Amygdala (tissue), 56 donors: ENCODE measurements around the gene MOV10.

ENCODE experiments used
- DNase-seq, 56 donors: peaks; one replicate each; lab custom pipeline; 2025; lab: John Stamatoyannopoulos, UW

The MOV10 gene

DNA sequence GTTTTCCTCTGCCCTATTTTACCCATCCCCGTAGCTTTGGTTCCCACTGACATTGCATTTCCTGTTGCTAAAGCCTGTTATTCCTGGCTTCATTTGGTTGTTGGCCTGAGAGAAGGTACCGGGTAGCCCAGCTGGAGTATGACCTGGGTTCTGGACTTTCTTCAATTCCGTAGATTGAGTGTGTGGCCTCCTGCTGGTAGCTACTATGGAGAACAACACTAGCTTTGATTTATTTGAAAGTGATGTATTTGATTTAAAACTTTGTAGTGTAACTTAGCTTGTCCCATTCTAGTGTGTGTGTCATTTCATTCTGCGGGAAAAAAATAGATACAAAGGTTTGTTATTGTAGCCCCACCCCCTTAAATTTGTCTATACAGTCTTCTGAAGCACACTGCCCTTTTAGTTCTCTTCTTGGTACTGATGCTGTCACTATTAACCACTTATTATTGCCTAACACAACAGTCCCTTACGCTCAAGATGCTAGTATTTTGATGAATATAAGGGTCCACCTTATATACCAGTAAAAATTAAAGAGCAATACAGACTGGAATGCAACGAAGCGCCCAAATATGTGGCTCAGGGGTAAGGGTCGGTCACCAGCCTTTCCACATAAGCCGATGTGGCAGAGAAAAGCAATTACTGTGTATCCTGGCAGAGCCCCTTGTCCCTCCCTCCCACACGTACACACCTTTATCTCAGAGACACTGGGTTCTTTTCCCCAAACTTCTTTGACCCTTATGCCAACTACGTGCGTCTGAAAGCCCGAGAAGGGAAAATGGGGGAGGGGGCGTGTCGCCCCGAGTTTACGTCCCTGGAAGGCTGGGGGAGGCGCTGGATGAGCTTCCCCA lies 643 bp upstream of the MOV10 start:
- peak in 10 of 56 donors; percentile 1 to 61 (median 14) for DNase-seq

DNA sequence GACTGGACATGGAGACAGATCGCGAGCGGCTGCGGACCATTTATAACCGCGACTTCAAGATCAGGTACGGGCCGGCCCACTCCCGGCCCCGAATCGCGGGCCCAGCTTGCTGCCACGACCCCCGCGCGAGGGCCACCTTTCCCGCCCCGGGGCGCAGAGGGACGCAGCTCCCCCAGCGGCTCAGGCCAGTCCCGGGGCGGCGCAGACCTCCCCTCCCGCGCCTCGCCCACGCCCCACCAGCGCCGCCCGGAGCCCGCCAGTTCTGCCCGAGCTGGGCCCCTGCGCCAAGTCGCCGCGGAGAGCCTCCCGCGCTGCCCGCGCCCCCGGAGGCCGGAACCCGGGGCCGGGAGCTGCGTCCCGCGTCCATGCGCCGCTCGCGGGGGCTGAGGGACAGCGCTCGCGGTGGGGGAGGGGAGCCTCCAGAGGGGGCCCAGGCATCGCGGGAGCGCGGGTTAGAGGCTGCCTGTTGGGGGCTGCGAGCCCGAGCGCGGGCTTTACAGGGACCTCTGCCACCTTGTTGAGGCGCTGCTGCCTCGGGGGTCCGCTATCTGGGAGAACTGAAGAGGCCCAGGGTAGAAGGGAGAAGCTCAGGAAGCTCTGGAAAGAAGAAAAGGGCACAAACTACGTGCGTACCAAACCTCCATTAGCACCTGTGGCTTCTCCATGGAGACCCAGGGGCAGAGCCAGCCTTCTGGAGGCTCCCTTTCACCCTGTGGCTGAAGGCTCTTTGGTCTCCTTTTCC lies 698 bp downstream of the MOV10 start:
- peak in 35 of 56 donors; percentile 29 to 79 (median 60) for DNase-seq

DNA sequence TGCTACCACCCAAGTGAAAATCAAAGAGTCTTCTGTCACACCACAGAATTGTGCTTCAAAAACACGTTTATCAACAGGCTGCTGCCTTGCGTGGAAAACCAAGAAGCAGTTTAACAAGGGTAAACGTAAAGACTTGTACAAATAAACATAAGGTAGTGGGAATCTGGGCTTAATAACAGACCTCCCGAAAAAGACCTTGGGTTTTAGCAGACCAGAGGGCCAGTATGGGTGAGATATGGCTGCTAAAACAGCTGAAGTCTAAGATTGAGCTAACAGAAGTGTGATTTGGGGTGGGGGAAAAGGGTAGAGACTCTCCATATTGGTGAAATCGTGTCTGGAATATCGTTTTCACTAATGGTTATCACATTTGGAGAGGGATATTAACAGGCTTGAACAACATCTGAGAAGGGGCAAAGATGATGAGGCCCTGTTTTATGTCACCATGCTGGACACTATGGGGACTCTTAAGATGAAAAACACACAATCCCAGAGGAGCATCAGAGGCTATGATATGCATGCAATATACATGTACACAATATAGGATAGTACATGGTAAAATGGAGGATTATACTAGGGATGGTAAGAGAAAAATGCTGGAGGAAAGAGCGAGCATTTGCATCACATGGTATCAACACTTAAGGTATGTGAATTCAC lies 1.4 kb downstream of the MOV10 start:
- DNase-seq, result no peak

DNA sequence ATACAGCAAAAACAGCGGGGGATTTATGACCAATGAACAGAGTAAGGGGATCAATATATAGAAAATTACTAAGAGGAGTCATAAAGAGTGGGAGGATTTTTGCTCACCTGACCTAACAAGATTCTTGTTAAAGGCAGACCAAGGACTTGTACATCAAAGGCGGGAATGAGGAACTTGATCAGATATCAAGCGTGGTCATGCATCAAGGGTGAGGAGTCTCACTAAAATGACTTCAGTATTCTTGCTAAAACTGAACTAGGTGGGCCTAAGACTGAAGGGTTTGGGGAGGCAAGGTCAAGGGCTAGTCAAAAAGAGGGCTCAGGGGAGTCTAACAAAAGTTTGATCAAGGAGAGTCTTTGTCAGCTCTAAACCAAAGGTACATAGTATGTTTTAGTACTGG lies 2.1 kb downstream of the MOV10 start:
- DNase-seq, result no peak

DNA sequence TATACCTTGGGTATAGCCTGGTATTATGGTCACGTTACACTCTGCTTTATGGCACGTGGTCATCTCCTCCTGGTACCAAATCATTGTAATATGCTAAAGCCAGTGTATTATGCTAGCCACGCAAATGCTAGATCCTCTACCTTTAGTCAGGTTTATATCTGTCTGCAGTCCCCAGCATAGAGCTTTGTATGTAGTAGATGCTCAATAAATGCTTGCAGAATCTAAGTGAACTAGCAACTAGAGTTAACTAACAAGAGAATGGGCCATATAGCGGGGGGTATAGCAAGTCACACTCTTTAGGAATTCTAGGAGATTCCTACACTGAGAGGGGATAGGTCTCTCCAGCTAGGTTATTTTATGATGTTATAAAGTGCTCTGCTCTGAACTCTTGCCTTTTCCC lies 3.0 kb downstream of the MOV10 start:
- DNase-seq, result no peak

DNA sequence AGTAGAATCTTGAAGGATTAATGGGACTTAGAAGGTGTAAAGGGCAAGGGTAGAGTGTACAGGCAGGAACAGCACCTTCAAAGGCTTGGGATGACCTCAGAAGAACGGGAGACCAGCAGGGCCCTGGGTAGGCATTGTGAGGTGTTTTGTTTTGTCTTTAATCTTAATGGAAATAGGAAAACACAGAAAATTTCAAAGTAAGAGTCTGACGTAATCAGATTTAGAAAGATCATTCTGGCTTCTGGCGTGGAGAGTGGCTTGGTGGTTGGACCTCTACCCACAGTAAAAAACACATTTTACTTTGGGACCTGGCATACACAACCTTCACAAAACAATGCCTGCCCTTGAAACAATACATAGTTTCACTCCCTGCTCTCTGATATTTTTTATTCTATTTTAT lies 4.1 kb downstream of the MOV10 start:
- DNase-seq, result no peak

DNA sequence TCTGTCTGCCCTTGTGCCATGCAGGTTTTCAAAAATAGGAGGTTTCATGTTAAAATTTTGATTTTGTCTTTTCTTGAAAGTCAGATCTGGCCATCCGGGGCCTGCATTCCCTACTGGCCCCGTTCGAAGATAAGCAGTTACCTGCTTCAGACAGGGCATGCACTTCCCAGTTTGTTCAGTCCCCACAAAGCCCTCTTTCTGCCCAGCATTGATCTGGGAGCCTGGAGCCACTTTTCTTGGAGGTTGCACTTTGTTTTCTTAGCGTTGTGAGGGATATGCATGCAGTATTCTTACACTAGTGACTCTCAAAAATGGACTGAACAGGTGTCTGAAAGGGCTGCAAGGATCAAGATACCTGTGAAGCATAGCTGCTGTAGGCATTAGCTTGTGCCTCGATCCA lies 11.5 kb downstream of the MOV10 start:
- no peak for DNase-seq

DNA sequence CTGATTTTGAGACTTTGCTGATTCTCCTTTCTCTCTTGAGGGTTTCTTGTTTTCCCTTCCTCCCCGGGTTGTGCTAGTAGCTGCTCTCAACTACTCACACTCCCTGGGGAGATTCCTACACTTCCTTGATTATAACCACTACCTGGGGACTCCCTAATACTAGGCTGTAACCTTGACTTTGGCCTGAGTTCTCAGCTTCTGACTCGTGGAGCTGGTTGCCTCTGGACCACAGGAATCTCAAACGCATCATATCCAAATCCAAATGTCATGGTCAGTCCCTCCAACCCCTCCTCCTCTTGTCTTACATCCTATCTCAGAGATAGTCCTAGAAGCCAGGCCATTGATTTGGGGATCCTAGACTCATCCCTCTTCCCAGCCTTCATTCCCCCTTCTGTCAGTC lies 12.0 kb downstream of the MOV10 start:
- no peak for DNase-seq

DNA sequence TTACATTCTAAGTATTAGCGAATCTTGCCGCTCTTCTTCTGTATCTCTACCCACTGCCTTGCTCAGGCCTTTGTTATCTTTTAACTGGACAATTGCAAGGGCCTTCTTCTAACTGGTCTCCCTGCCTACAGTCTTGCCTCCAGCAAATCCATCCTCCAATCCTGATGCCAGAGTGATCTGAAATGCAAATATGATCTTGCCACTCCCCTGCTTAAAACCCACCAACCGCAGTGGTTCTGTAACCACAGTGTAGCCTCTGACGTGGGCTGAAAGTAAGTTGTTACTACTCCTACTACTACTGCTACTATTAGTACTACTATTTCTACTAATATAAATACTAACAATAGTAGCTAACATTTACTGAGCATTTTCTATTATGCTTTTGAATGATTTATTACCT lies 12.4 kb downstream of the MOV10 start:
- DNase-seq, result no peak

DNA sequence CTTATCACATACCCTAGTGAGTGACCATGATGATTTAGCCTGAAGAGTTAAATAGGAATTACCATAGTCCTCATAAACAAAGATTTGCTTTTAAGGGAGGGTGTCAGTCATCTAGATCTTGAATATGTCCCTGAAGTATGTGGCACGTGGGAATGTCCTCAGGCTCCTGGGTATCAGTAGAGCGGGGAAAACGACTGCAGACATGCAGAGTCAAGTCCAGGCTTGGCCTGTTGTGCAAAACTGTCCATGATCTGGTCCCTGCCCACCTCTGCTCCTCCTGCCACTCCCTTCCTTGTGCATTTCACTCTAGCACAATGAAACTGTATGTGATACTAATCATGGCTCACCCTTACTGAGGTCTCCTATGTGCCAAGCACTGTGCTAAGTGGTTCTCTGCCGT lies 12.9 kb downstream of the MOV10 start:
- DNase-seq, result no peak

DNA sequence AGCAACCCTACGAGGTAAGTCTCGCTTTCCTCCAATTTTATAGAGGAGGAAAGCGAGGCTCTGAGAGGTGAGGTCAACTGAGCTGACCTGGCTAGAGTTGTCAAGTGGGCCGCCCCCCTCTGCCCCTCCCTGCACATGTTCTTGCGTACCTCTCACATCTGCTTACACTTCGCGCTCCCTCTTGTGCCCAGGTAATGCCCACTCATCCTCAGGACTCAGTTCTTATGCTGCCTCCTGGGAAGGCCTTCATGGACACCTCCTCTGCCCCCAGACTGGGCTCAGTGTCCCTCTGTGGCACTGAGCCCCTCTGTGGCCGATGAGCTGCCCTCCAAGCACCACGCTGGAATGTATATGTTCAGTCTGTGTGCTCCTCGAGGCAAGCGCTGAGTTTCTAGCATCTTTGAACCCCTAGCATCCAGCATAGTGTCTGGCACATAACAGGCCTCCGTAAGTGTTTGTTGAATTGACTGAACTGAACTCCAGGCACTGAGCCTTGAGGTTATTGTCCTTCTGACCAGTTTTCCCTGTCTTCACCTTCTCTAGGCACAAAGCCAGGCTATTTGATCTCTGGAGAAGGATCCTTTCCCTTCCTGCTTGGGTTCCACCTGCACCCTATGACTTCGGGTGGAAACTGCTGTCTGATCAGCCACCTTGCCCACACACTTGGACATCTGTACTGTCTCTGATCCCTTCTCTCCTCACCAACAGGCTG lies 13.5 kb downstream of the MOV10 start:
- DNase-seq, result no peak

DNA sequence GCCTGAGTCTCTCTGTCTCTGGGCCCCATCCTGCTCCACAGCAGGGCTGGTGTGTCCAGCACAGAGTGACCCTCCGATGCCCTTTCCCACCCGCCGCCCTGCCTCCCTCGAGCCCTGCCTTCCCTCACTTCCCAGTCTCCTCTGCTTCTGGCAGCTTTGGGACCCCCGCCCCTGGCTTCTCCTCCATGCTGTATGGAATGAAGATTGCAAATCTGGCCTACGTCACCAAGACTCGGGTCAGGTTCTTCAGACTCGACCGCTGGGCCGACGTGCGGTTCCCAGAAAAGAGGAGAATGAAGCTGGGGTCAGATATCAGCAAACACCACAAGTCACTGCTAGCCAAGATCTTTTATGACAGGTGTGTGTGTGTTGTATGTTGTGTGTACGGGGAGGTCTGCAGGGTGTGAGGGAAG lies 14.3 kb downstream of the MOV10 start:
- DNase-seq, result no peak

DNA sequence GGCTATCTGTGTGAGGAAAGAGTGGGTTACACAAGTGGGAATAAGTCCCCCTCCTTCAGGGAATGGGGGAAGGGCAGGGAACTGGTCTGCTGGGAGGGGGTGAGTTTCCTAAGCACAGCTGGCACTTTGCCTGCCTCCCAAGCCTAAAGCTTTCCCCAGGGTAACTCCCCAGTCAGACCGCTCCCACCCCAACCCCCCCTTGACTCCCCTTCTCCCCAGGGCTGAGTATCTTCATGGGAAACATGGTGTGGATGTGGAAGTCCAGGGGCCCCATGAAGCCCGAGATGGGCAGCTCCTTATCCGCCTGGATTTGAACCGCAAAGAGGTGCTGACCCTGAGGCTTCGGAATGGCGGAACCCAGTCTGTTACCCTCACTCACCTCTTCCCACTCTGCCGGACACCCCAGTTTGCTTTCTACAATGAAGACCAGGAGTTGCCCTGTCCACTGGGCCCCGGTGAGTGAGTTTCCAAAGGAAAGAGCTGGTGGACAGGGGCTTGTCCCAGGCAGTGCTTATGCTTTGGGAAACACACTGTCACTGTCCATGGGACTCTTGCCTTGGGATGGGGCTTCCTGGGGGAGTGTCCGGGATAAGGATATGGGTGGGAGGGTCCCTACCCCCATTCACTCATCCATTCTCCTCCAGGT lies 14.9 kb downstream of the MOV10 start:
- DNase-seq, result no peak

DNA sequence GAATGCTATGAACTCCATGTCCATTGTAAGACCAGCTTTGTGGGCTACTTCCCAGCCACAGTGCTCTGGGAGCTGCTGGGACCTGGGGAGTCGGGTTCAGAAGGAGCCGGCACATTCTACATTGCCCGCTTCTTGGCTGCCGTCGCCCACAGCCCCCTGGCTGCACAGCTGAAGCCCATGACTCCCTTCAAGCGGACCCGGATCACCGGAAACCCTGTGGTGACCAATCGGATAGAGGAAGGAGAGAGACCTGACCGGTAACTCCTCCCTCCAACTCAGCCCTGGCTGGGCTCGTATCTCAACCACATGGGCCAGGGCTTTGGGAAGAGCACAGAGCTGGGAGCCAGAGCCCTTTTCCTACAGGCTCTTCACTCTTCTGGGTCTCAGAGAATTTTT lies 15.4 kb downstream of the MOV10 start:
- no peak for DNase-seq

DNA sequence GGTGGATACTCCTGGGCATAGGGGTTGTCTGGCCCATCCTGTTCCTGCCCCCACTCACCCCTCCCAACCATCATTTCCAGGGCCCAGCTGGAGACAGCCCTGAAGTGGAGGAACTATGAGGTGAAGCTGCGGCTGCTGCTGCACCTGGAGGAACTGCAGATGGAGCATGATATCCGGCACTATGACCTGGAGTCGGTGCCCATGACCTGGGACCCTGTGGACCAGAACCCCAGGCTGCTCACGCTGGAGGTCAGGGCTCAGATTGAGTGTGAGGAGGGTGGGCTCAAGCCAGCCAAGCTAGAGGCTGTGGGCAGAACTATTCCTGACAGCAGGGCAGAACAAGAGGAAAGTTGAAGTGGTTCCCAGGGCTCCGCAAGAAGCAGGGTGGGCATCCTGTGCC lies 18.2 kb downstream of the MOV10 start:
- no peak for DNase-seq

DNA sequence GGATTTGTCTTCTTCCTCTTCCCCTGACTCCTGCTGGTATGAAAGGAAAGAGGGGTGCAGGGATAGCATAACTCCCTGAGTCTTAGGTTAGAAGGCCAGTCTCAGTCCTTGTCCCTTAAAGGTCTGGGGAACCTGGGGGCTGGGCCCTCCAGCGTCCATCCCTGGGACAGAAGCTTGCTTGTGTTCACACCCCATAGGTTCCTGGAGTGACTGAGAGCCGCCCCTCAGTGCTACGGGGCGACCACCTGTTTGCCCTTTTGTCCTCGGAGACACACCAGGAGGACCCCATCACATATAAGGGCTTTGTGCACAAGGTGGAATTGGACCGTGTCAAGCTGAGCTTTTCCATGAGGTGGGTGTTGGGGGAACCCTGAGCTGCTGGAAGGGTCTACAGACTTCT lies 19.4 kb downstream of the MOV10 start:
- DNase-seq, result no peak

DNA sequence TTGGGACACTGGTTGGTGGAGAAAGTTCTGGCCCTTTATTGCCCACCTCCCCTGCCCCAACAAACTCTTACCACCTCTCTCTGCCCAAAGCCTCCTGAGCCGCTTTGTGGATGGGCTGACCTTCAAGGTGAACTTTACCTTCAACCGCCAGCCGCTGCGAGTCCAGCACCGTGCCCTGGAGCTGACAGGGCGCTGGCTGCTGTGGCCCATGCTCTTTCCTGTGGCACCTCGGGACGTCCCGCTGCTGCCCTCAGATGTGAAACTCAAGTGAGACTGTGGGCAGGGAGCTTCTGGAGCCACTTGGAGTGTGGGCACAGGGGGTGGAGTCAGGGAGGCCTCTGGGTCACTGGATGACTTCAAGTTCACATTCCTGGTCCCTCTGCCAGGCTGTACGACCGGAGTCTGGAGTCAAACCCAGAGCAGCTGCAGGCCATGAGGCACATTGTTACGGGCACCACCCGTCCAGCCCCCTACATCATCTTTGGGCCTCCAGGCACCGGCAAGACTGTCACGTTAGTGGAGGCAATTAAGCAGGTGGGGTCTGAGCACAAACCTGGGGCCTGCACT lies 20.0 kb downstream of the MOV10 start:
- no peak for DNase-seq

DNA sequence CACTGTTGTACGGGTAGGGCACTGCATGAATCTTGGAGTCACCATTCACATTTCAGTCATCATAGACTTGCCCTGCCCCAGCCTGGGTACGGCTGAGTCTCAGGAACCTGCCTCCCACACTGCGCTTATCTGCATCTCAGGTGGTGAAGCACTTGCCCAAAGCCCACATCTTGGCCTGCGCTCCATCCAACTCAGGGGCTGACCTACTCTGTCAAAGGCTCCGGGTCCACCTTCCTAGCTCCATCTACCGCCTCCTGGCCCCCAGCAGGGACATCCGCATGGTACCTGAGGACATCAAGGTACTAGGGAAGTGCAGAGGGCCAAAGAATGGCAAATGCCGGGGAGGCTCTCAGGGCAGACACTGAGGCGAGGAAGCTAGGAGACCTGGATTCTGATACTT lies 20.8 kb downstream of the MOV10 start:
- no peak for DNase-seq

DNA sequence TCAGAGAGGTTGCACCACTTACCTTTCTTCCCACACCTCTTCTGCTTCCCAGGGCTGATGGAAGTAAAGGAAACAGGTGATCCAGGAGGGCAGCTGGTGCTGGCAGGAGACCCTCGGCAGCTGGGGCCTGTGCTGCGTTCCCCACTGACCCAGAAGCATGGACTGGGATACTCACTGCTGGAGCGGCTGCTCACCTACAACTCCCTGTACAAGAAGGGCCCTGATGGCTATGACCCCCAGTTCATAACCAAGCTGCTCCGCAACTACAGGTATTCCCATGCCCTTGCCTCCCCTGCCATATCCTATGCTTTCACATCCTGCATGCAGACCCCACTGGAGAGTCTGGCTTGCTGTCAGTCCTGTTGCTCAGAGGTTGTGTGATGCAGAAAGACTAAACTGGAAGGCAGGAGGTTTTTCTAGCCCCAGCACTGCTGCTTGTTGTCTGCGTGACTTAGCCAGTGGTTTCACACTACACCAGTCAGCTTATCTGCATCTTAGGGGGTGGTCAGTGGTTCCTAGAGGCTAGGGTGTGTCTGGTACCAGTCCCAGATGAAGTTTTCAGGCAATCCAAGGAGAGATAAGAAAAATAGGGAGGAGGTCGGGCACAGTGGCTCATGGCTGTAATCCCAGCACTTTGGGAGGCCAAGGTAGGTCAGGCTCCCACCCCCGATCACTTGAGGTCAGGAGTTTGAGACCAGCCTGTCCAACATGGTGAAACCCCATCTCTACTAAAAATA lies 22.3 kb downstream of the MOV10 start:
- no peak for DNase-seq
